Measurements from ENCODE around the gene ARHGAP22. TPM values are rescaled to one million over a fixed set of nuclear protein-coding genes. Genes with fewer than 3 reads are reported as not detected.

The ARHGAP22 gene
- total RNA-seq, 4 donors from 2014 or later: 7.7 to 16.5 (median 14.3) TPM

GRCh38 chr10:48605786-48606529, 1.1 kb upstream of the ARHGAP22 start:
- Histone ChIP-seq H3K36me3 (no peaks in the 10 kb centered on the region), H3K27me3 (peaks cover 0 to 2% of the 10 kb centered on the region in 2 donors), H3K27ac (peak overlapping the region in 1 of 4 donors; percentile 59), H3K4me3 (no peak overlapping the region), H3K9me3 (no peaks in the 10 kb centered on the region), H3K4me1 (peaks cover 0 to 16% (median 8%) of the 10 kb centered on the region in 4 donors)
- DNase-seq (ENCODE audit: low spot score in 2 of 2): no peak
- TF ChIP-seq POLR2A (IDR thresholded peaks at IDR 0.05) (no peak), EP300 (IDR thresholded peaks at IDR 0.05) (no peak), CTCF (IDR thresholded peaks at IDR 0.05) (no peak)
- 76 to 87% methylated on average over 7 of the region's 7 CpGs for WGBS, 2 donors

GRCh38 chr10:48604039-48604990, 558 bp downstream of the ARHGAP22 start:
- peaks cover 0 to 16% (median 8%) of the 10 kb centered on the region in 4 donors for H3K4me1 ChIP-seq
- no peak for TF ChIP-seq EP300 (IDR thresholded peaks at IDR 0.05)
- no peak for TF ChIP-seq CTCF (IDR thresholded peaks at IDR 0.05)
- TF ChIP-seq POLR2A (IDR thresholded peaks at IDR 0.05): no peak
- WGBS, 2 donors: 29 to 30% methylated on average over 28 to 42 of the region's 42 CpGs
- H3K4me3 ChIP-seq: peak overlapping the region; percentile 19 to 52 (median 32)
- peak overlapping the region in 1 of 4 donors; percentile 63 for H3K27ac ChIP-seq
- no peaks in the 10 kb centered on the region for H3K9me3 ChIP-seq
- peak; percentile 32 to 34 for DNase-seq (ENCODE audit: low spot score in 2 of 2)
- no peaks in the 10 kb centered on the region for H3K36me3 ChIP-seq
- H3K27me3 ChIP-seq: peaks cover 0 to 2% of the 10 kb centered on the region in 2 donors

- Histone ChIP-seq H3K9me3 (no peaks in the 10 kb centered on the region), H3K27me3 (peaks cover 0 to 2% of the 10 kb centered on the region in 2 donors), H3K4me1 (peaks cover 0 to 16% (median 8%) of the 10 kb centered on the region in 4 donors), H3K4me3 (peak overlapping the region in 1 of 4 donors; percentile 52), H3K36me3 (no peaks in the 10 kb centered on the region), H3K27ac (no peak overlapping the region)
- no peak for TF ChIP-seq POLR2A (IDR thresholded peaks at IDR 0.05)
- no peak for TF ChIP-seq CTCF (IDR thresholded peaks at IDR 0.05)
- TF ChIP-seq EP300 (IDR thresholded peaks at IDR 0.05): no peak
- WGBS, 2 donors: 78 to 93% methylated on average over 2 to 4 of the region's 4 CpGs
- DNase-seq (ENCODE audit: low spot score in 2 of 2): no peak
Observed at GRCh38 chr10:48603421-48604038, 1.3 kb downstream of the ARHGAP22 start.

GRCh38 chr10:48602401-48603135, 2.3 kb downstream of the ARHGAP22 start:
- H3K9me3 ChIP-seq: no peaks in the 10 kb centered on the region
- H3K4me1 ChIP-seq: peaks cover 0 to 16% (median 8%) of the 10 kb centered on the region in 4 donors
- WGBS, 2 donors: 90 to 91% methylated on average over 8 of the region's 8 CpGs
- no peak for DNase-seq (ENCODE audit: low spot score in 2 of 2)
- H3K36me3 ChIP-seq: no peaks in the 10 kb centered on the region
- TF ChIP-seq EP300 (IDR thresholded peaks at IDR 0.05): no peak
- TF ChIP-seq POLR2A (IDR thresholded peaks at IDR 0.05): no peak
- no peak for TF ChIP-seq CTCF (IDR thresholded peaks at IDR 0.05)
- H3K27me3 ChIP-seq: peaks cover 0 to 2% of the 10 kb centered on the region in 2 donors
- H3K4me3 ChIP-seq: no peak overlapping the region
- H3K27ac ChIP-seq: no peak overlapping the region

Measured in tibial nerve (tissue), 4 donors.